ENCODE data around the gene AQR. TPM values are rescaled to one million over a fixed set of nuclear protein-coding genes. Genes with fewer than 3 reads are reported as not detected.

AQR gene
- total and polyA plus RNA-seq, 10 of the 15 experiments (the other 5 are each of a cell fraction or from before 2014, with no cell fraction given): 18.2 to 53.5 (median 32.6) TPM

GRCh38 chr15:34879107-34879506 lies 90.4 kb downstream of the AQR start (continued):
- TF ChIP-seq ZNF384 (IDR thresholded peaks at IDR 0.05; ENCODE audit: borderline replicate concordance, low read depth, low read length) (no peak), IKZF2 (IDR thresholded peaks at IDR 0.05) (no peak)

GRCh38 chr15:34876640-34877039 lies 92.9 kb downstream of the AQR start:
- Histone ChIP-seq H4K20me1 (ENCODE audit: control insufficient read depth, insufficient read depth) (no peaks in the 10 kb centered on the region), H3K4me3 (no peak overlapping the region), H3K4me2 (ENCODE audit: control insufficient read depth, insufficient read depth) (no peak overlapping the region), H2AFZ (ENCODE audit: control insufficient read depth, low read depth, low read length) (no peak overlapping the region), H3K36me3 (ENCODE audit: control insufficient read depth in 2 of 2, insufficient read depth in 2 of 2, low read length in 1 of 2) (peaks cover 0 to 14% of the 10 kb centered on the region in 2 experiments; a peak in 3 of 4 replicates), H3K4me1 (ENCODE audit: control insufficient read depth, insufficient read depth, low read length) (no peaks in the 10 kb centered on the region), H3K9ac (ENCODE audit: control insufficient read depth, insufficient read depth, low read length) (no peak overlapping the region), H3K9me3 (replicated peaks; ENCODE audit: control insufficient read depth, insufficient read depth, low read length) (no peaks in the 10 kb centered on the region), H3K79me2 (ENCODE audit: control insufficient read depth, insufficient read depth, low read length) (no peaks in the 10 kb centered on the region), H3K27ac (ENCODE audit: control insufficient read depth, insufficient read depth) (no peak overlapping the region), H3K27me3 (replicated peaks in 1 of 2; ENCODE audit: control insufficient read depth in 2 of 2, insufficient read depth in 2 of 2, low read length in 1 of 2) (no peaks in the 10 kb centered on the region)
- intact Hi-C loops (cut with micrococcal nuclease; ENCODE audit: unreplicated experiment) (no loop called here), in situ Hi-C loops (cut with MboI) (no loop called here)
- POLR2A ChIA-PET: no interaction called here
- SMC1A ChIA-PET (ENCODE audit: uncharacterized antibody, unreplicated experiment): no interaction called here
- ATAC-seq (no peak), FAIRE-seq (no peak), DNase-seq (ENCODE audit: low read depth, low spot score) (no peak)
- no TSS peak for BruUV-seq (replicated peaks)
- CTCF ChIA-PET: no interaction called here
- RAD21 ChIA-PET (ENCODE audit: unreplicated experiment): no interaction called here
- no peak for TF ChIP-seq SRF (IDR thresholded peaks at IDR 0.05; ENCODE audit: low read depth in 2 of 2, low read length in 2 of 2)
- TF ChIP-seq E2F8 (IDR thresholded peaks at IDR 0.05; ENCODE audit: low read depth, partially characterized antibody): no peak
- TF ChIP-seq MTA2 (IDR thresholded peaks at IDR 0.05; ENCODE audit: low read depth): no peak
- TF ChIP-seq NRF1 (conservative IDR thresholded peaks at IDR 0.05; ENCODE audit: low read depth, low read length): no peak
- no peak for TF ChIP-seq CREM (IDR thresholded peaks at IDR 0.05; ENCODE audit: low read depth)
- no peak for TF ChIP-seq WRNIP1 (IDR thresholded peaks at IDR 0.05; ENCODE audit: borderline replicate concordance, low read depth, low read length)
- no peak for TF ChIP-seq POU2F2 (IDR thresholded peaks at IDR 0.05; ENCODE audit: borderline replicate concordance, low read depth, low read length)
- TF ChIP-seq ZBTB40 (IDR thresholded peaks at IDR 0.05; ENCODE audit: borderline replicate concordance): no peak
- TF ChIP-seq ZNF687 (IDR thresholded peaks at IDR 0.05): no peak
- TF ChIP-seq ASH2L (IDR thresholded peaks at IDR 0.05; ENCODE audit: borderline replicate concordance, low read depth): no peak
- TF ChIP-seq BCL11A (IDR thresholded peaks at IDR 0.05; ENCODE audit: low read depth, low read length): no peak
- TF ChIP-seq ESRRA (IDR thresholded peaks at IDR 0.05; ENCODE audit: low read length): no peak

Data from GM12878 (cell line).